ENCODE data around the gene AKT3.

- TF ChIP-seq, protein P1, sequence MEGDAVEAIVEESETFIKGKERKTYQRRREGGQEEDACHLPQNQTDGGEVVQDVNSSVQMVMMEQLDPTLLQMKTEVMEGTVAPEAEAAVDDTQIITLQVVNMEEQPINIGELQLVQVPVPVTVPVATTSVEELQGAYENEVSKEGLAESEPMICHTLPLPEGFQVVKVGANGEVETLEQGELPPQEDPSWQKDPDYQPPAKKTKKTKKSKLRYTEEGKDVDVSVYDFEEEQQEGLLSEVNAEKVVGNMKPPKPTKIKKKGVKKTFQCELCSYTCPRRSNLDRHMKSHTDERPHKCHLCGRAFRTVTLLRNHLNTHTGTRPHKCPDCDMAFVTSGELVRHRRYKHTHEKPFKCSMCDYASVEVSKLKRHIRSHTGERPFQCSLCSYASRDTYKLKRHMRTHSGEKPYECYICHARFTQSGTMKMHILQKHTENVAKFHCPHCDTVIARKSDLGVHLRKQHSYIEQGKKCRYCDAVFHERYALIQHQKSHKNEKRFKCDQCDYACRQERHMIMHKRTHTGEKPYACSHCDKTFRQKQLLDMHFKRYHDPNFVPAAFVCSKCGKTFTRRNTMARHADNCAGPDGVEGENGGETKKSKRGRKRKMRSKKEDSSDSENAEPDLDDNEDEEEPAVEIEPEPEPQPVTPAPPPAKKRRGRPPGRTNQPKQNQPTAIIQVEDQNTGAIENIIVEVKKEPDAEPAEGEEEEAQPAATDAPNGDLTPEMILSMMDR (IDR thresholded peaks at IDR 0.05 in 4 of 5, conservative IDR thresholded peaks at IDR 0.05 in 1 of 5), result no peak
- no peak for TF ChIP-seq POLR2A (IDR thresholded peaks at IDR 0.05)
These were observed 262.8 kb downstream of the AKT3 start for GRCh38 chr1:243587285-243587684.

Data from gastrocnemius medialis (tissue), 4 donors.